GM23338 (cell line): Measurements from ENCODE around the gene SUV39H2. TPM values are rescaled to one million over a fixed set of nuclear protein-coding genes. Genes with fewer than 3 reads are reported as not detected.

ENCODE experiments used
- ATAC-seq: fragments of 200-7000 bp; cut with Tn5 transposase; 3 replicates; pipeline ENCODE4 v1.9.1; 2020
- DNase-seq: peaks from one replicate; pipeline ENCODE4 v3.0.0-alpha.2; 2015; ENCODE audit warnings: low spot score
- H2AFZ ChIP-seq: fragments of 200-600 bp; sonication (generic); 2 replicates; pipeline ENCODE4 v1.8.0; 2016; ENCODE audit warnings: antibody characterized with exemption, mild to moderate bottlenecking, moderate library complexity
- H3F3A ChIP-seq: fragments of 200-600 bp; sonication (generic); replicated peaks from 2 replicates; pipeline ENCODE4 v1.8.0; 2017; ENCODE audit warnings: antibody characterized with exemption, mixed run types, low read depth
- H3K27ac ChIP-seq: fragments of 200-600 bp; sonication (generic); 2 replicates; pipeline ENCODE4 v1.6.1; 2016; ENCODE audit warnings: low read depth
- H3K27me3 ChIP-seq: fragments of 200-600 bp; sonication (generic); 2 replicates; pipeline ENCODE4 v1.8.0; 2016; ENCODE audit warnings: mild to moderate bottlenecking, mixed run types, moderate library complexity; ENCODE audit not compliant: insufficient read depth
- H3K36me3 ChIP-seq: fragments of 200-600 bp; sonication (generic); 2 replicates; pipeline ENCODE4 v1.8.0; 2016; ENCODE audit warnings: mild to moderate bottlenecking; ENCODE audit not compliant: insufficient read depth
- H3K4me1 ChIP-seq: fragments of 200-600 bp; sonication (generic); 2 replicates; pipeline ENCODE4 v1.8.0; 2016; ENCODE audit warnings: mild to moderate bottlenecking, moderate library complexity; ENCODE audit not compliant: insufficient read depth
- H3K4me2 ChIP-seq: fragments of 200-600 bp; sonication (generic); 2 replicates; pipeline ENCODE4 v1.7.1; 2017; ENCODE audit warnings: mixed run types
- H3K4me3 ChIP-seq: fragments of 200-600 bp; sonication (generic); 2 replicates; pipeline ENCODE4 v1.6.1; 2016; ENCODE audit warnings: mixed run types
- H3K79me2 ChIP-seq: fragments of 200-600 bp; sonication (generic); replicated peaks from 2 replicates; pipeline ENCODE4 v1.8.0; 2017; ENCODE audit warnings: mild to moderate bottlenecking; ENCODE audit not compliant: insufficient read depth
- H3K9me2 ChIP-seq: fragments of 200-600 bp; sonication (generic); 2 replicates; pipeline ENCODE4 v1.8.0; 2017; ENCODE audit not compliant: insufficient read depth
- H4K20me1 ChIP-seq: fragments of 200-600 bp; sonication (generic); replicated peaks from 2 replicates; pipeline ENCODE4 v1.8.0; 2017; ENCODE audit warnings: mild to moderate bottlenecking; ENCODE audit not compliant: insufficient read depth
- H3K27ac Mint-ChIP-seq: 2 replicates; pipeline ENCODE4 v1.8.0; 2020; ENCODE audit warnings: inconsistent platforms, mild to moderate bottlenecking, moderate library complexity, mixed read lengths
- H3K27me3 Mint-ChIP-seq: 3 replicates; pipeline ENCODE4 v1.8.0; 2022; ENCODE audit warnings: low read depth, mild to moderate bottlenecking, moderate library complexity, mixed read lengths, inconsistent platforms; ENCODE audit not compliant: insufficient read depth, poor library complexity
- H3K36me3 Mint-ChIP-seq: 3 replicates; pipeline ENCODE4 v1.8.0; 2021; ENCODE audit warnings: low read depth, mild to moderate bottlenecking, inconsistent platforms, moderate library complexity, mixed read lengths
- H3K4me1 Mint-ChIP-seq: 3 replicates; pipeline ENCODE4 v1.8.0; 2020; ENCODE audit warnings: mild to moderate bottlenecking, inconsistent platforms, mixed read lengths
- H3K4me3 Mint-ChIP-seq: 3 replicates; pipeline ENCODE4 v1.8.0; 2021; ENCODE audit warnings: moderate library complexity, mild to moderate bottlenecking, inconsistent platforms, mixed read lengths
- H3K9me3 Mint-ChIP-seq: 3 replicates; pipeline ENCODE4 v1.8.0; 2020; ENCODE audit warnings: moderate library complexity, mild to moderate bottlenecking, inconsistent platforms, mixed read lengths
- CTCF ChIP-seq, 2 experiments: fragments of 200-600 bp in 1 of 2; sonication (generic) in 1 of 2; conservative IDR thresholded peaks; 2 replicates each; pipeline versions ENCODE4 v1.5.1 to v1.6.1; 2016 to 2017; ENCODE audit warnings: antibody characterized with exemption in 2 of 2, low read depth in 2 of 2, mild to moderate bottlenecking in 2 of 2, moderate library complexity in 1 of 2
- EZH2 ChIP-seq: fragments of 200-600 bp; sonication (generic); IDR thresholded peaks from one replicate; pipeline ENCODE4 v1.8.0; 2017; ENCODE audit warnings: antibody characterized with exemption, mild to moderate bottlenecking, low read depth; ENCODE audit not compliant: unreplicated experiment
- EZH2phosphoT487 ChIP-seq: fragments of 200-600 bp; sonication (generic); IDR thresholded peaks from one replicate; pipeline ENCODE4 v1.8.1; 2018; ENCODE audit warnings: antibody characterized with exemption; ENCODE audit not compliant: unreplicated experiment
- JUNB ChIP-seq: IDR thresholded peaks from one replicate; pipeline ENCODE4 v1.6.1; 2016; ENCODE audit warnings: antibody characterized with exemption; ENCODE audit not compliant: unreplicated experiment
- REST ChIP-seq: IDR thresholded peaks from one replicate; pipeline ENCODE4 v1.6.1; 2018; ENCODE audit warnings: antibody characterized with exemption; ENCODE audit not compliant: unreplicated experiment
- STAT1 ChIP-seq: IDR thresholded peaks from one replicate; pipeline ENCODE4 v1.6.1; 2016; ENCODE audit warnings: antibody characterized with exemption; ENCODE audit not compliant: unreplicated experiment
- ZNF114 ChIP-seq: fragments of 250-450 bp; sonication (Bioruptor Pico); IDR thresholded peaks from 2 replicates; pipeline ENCODE4 v1.5.0; 2020; ENCODE audit warnings: mild to moderate bottlenecking, moderate library complexity
- ZNF331 ChIP-seq: fragments of 250-450 bp; sonication (Bioruptor Pico); IDR thresholded peaks from 2 replicates; pipeline ENCODE4 v1.5.0; 2020; ENCODE audit warnings: low read depth, mild to moderate bottlenecking, moderate library complexity
- ZNF462 ChIP-seq: fragments of 250-450 bp; sonication (Bioruptor Pico); IDR thresholded peaks from 2 replicates; pipeline ENCODE4 v1.5.0; 2020; ENCODE audit warnings: mild to moderate bottlenecking, moderate library complexity
- polyA plus RNA-seq: library from polyadenylated mRNA; unstranded; fragments of >200 nt; fragmentation: Nextera tagmentation; extraction: Ambion mirVana; gene quantifications from 2 replicates; pipeline ENCODE4 v1.2.1, GENCODE V29; 2016
- total RNA-seq: library from RNA; depleted of rRNA; stranded (reverse); fragments of >200 nt; shearing (Covaris generic); gene quantifications from 2 replicates; pipeline ENCODE4 v1.2.3, GENCODE V29; 2014

The SUV39H2 gene
- total and polyA plus RNA-seq, 2 experiments from 2014 or later = 33.3 to 59.1 TPM

- Histone ChIP-seq H4K20me1 (no peaks in the 10 kb centered on the region), H3K4me3 (no peak overlapping the region), H3F3A (no peaks in the 10 kb centered on the region), H3K27me3 (no peaks in the 10 kb centered on the region), H3K36me3 (peaks cover 16% of the 10 kb centered on the region), H3K27ac (no peak overlapping the region), H3K9me2 (no peaks in the 10 kb centered on the region), H3K4me1 (no peaks in the 10 kb centered on the region), H2AFZ (no peak overlapping the region), H3K79me2 (no peaks in the 10 kb centered on the region), H3K4me2 (no peak overlapping the region)
- Mint-ChIP-seq H3K27ac (no peak overlapping the region), H3K36me3 (peaks cover 92% of the 10 kb centered on the region), H3K4me3 (no peak overlapping the region), H3K27me3 (no peaks in the 10 kb centered on the region), H3K9me3 (peaks cover 45% of the 10 kb centered on the region; the same call in 2 of the 3 replicates), H3K4me1 (no peaks in the 10 kb centered on the region)
- TF ChIP-seq CTCF (conservative IDR thresholded peaks at IDR 0.05; ENCODE audit: low read depth in 2 of 2) (no peak), EZH2phosphoT487 (no peak), ZNF114 (CRISPR knock-in tag) (no peak), REST (no peak), EZH2 (no peak), JUNB (no peak), STAT1 (no peak), ZNF331 (no peak), ZNF462 (no peak)
- no peak for DNase-seq
- ATAC-seq = no peak
Observed at GRCh38 chr10:14917827-14918226, 39.2 kb downstream of the SUV39H2 start.
